Neuron (in vitro differentiated cells): ENCODE data around the gene GRHL1.

Experiments used
- H2AFZ ChIP-seq: one replicate; pipeline ENCODE4 v1.6.1; 2013; ENCODE audit warnings: low read depth, mild to moderate bottlenecking, inconsistent platforms, low read length, moderate library complexity
- H3K27me3 ChIP-seq: one replicate; pipeline ENCODE4 v1.6.1; 2013; ENCODE audit warnings: low read length; ENCODE audit not compliant: insufficient read depth
- H3K36me3 ChIP-seq: one replicate; pipeline ENCODE4 v1.6.1; 2013; ENCODE audit warnings: low read length; ENCODE audit not compliant: insufficient read depth
- H3K4me1 ChIP-seq: one replicate; pipeline ENCODE4 v1.6.1; 2013; ENCODE audit warnings: low read length; ENCODE audit not compliant: insufficient read depth
- H3K4me3 ChIP-seq: 2 replicates; pipeline ENCODE4 v1.5.1; 2013; ENCODE audit warnings: mild to moderate bottlenecking, low read length, moderate library complexity
- H3K9me3 ChIP-seq: one replicate; pipeline ENCODE4 v1.6.1; 2013; ENCODE audit warnings: low read length

GRHL1 gene

GRCh38 chr2:9970200-9971044 lies 18.9 kb downstream of the GRHL1 start:
- H3K27me3 ChIP-seq = no peaks in the 10 kb centered on the region
- peaks cover 4% of the 10 kb centered on the region for H3K36me3 ChIP-seq
- no peak overlapping the region for H3K4me3 ChIP-seq
- no peaks in the 10 kb centered on the region for H3K9me3 ChIP-seq
- peaks cover 24% of the 10 kb centered on the region for H3K4me1 ChIP-seq
- no peak overlapping the region for H2AFZ ChIP-seq

GRCh38 chr2:9971105-9971818 lies 19.8 kb downstream of the GRHL1 start:
- Histone ChIP-seq H2AFZ (no peak overlapping the region), H3K27me3 (no peaks in the 10 kb centered on the region), H3K4me3 (no peak overlapping the region), H3K36me3 (no peaks in the 10 kb centered on the region), H3K9me3 (no peaks in the 10 kb centered on the region), H3K4me1 (peaks cover 24% of the 10 kb centered on the region)

- Histone ChIP-seq H3K9me3 (no peaks in the 10 kb centered on the region), H3K36me3 (no peaks in the 10 kb centered on the region), H2AFZ (no peak overlapping the region), H3K4me1 (peaks cover 24% of the 10 kb centered on the region), H3K4me3 (no peak overlapping the region), H3K27me3 (no peaks in the 10 kb centered on the region)
Observed at GRCh38 chr2:9971890-9972289, 20.4 kb downstream of the GRHL1 start.

- H3K27me3 ChIP-seq = no peaks in the 10 kb centered on the region
Observed at GRCh38 chr2:9972621-9973479, 21.4 kb downstream of the GRHL1 start.

GRCh38 chr2:9973690-9974089 lies 22.2 kb downstream of the GRHL1 start:
- H3K9me3 ChIP-seq = no peaks in the 10 kb centered on the region
- no peaks in the 10 kb centered on the region for H3K36me3 ChIP-seq
- H3K27me3 ChIP-seq = no peaks in the 10 kb centered on the region
- H3K4me3 ChIP-seq = no peak overlapping the region
- no peak overlapping the region for H2AFZ ChIP-seq
- H3K4me1 ChIP-seq = peaks cover 13% of the 10 kb centered on the region

More at GRCh38 chr2:9972621-9973479, 21.4 kb downstream of the GRHL1 start:
- Histone ChIP-seq H3K9me3 (no peaks in the 10 kb centered on the region), H3K36me3 (no peaks in the 10 kb centered on the region), H3K4me3 (no peak overlapping the region), H2AFZ (no peak overlapping the region), H3K4me1 (peaks cover 21% of the 10 kb centered on the region)

- Histone ChIP-seq H3K4me3 (no peak overlapping the region), H3K4me1 (peaks cover 13% of the 10 kb centered on the region), H3K9me3 (no peaks in the 10 kb centered on the region), H3K36me3 (no peaks in the 10 kb centered on the region), H2AFZ (no peak overlapping the region), H3K27me3 (no peaks in the 10 kb centered on the region)
Observed at GRCh38 chr2:9974343-9974742, 22.9 kb downstream of the GRHL1 start.

- peaks cover 13% of the 10 kb centered on the region for H3K4me1 ChIP-seq
- no peaks in the 10 kb centered on the region for H3K9me3 ChIP-seq
- no peaks in the 10 kb centered on the region for H3K36me3 ChIP-seq
- no peak overlapping the region for H3K4me3 ChIP-seq
- H3K27me3 ChIP-seq = no peaks in the 10 kb centered on the region
- H2AFZ ChIP-seq = no peak overlapping the region
Observed at GRCh38 chr2:9975328-9975727, 23.8 kb downstream of the GRHL1 start.

- H3K9me3 ChIP-seq = no peaks in the 10 kb centered on the region
- H3K27me3 ChIP-seq = no peaks in the 10 kb centered on the region
- H3K4me1 ChIP-seq = peaks cover 13% of the 10 kb centered on the region
- no peaks in the 10 kb centered on the region for H3K36me3 ChIP-seq
- no peak overlapping the region for H3K4me3 ChIP-seq
- H2AFZ ChIP-seq = no peak overlapping the region
Observed at GRCh38 chr2:9975805-9976447, 24.4 kb downstream of the GRHL1 start.

GRCh38 chr2:9979977-9980376 lies 28.5 kb downstream of the GRHL1 start:
- H3K4me3 ChIP-seq = no peak overlapping the region
- H3K4me1 ChIP-seq = no peaks in the 10 kb centered on the region
- no peaks in the 10 kb centered on the region for H3K9me3 ChIP-seq
- no peak overlapping the region for H2AFZ ChIP-seq
- H3K27me3 ChIP-seq = no peaks in the 10 kb centered on the region
- no peaks in the 10 kb centered on the region for H3K36me3 ChIP-seq

- Histone ChIP-seq H3K27me3 (no peaks in the 10 kb centered on the region), H3K9me3 (no peaks in the 10 kb centered on the region), H3K4me3 (no peak overlapping the region), H3K36me3 (no peaks in the 10 kb centered on the region), H3K4me1 (no peaks in the 10 kb centered on the region), H2AFZ (no peak overlapping the region)
Observed at GRCh38 chr2:9980520-9980919, 29.0 kb downstream of the GRHL1 start.

- H3K36me3 ChIP-seq = no peaks in the 10 kb centered on the region
- no peak overlapping the region for H2AFZ ChIP-seq
- H3K27me3 ChIP-seq = no peaks in the 10 kb centered on the region
- H3K4me3 ChIP-seq = no peak overlapping the region
- H3K4me1 ChIP-seq = no peaks in the 10 kb centered on the region
- no peaks in the 10 kb centered on the region for H3K9me3 ChIP-seq
Observed at GRCh38 chr2:9981655-9982054, 30.2 kb downstream of the GRHL1 start.

GRCh38 chr2:9982248-9982647 lies 30.8 kb downstream of the GRHL1 start:
- Histone ChIP-seq H3K4me1 (no peaks in the 10 kb centered on the region), H3K9me3 (no peaks in the 10 kb centered on the region), H3K4me3 (no peak overlapping the region), H2AFZ (no peak overlapping the region), H3K27me3 (no peaks in the 10 kb centered on the region), H3K36me3 (no peaks in the 10 kb centered on the region)
